MCF 10A (cell line): ENCODE measurements around the gene H2BK1. TPM values are rescaled to one million over a fixed set of nuclear protein-coding genes. Genes with fewer than 3 reads are reported as not detected.
A peak's percentile ranks its signal among the peaks of the same experiment; 100 is the strongest.

Experiments used
- BruUV-seq: library from RNA; stranded (reverse); fragments of 400-500 nt; replicated peaks from 2 replicates; lab custom pipeline; 2021; lab: Mats Ljungman, UMichigan
- CTCF ChIA-PET: fragments of 300-600 bp; sonication (Branson Sonifier 250); formaldehyde crosslinking; extraction: SDS; loops from one replicate; lab custom pipeline; 2021; ENCODE audit warnings: antibody characterized with exemption, inconsistent platforms; lab: Yijun Ruan, JAX
- POLR2A ChIA-PET: fragments of 300-600, 350-650 bp; sonication (Branson Sonifier 250); formaldehyde crosslinking; extraction: SDS; loops from one replicate; lab custom pipeline; 2020; ENCODE audit warnings: antibody characterized with exemption, inconsistent platforms; lab: Yijun Ruan, JAX
- DNase-seq: peaks from one replicate; pipeline ENCODE4 v3.0.0-alpha.2; 2018; ENCODE audit not compliant: unreplicated experiment
- H3K27ac Mint-ChIP-seq: one replicate; pipeline ENCODE4 v1.8.0; 2022; ENCODE audit warnings: mild to moderate bottlenecking, low read depth, mixed read lengths; ENCODE audit not compliant: unreplicated experiment
- H3K27me3 Mint-ChIP-seq: one replicate; pipeline ENCODE4 v1.8.0; 2022; ENCODE audit warnings: mixed read lengths; ENCODE audit not compliant: insufficient read depth, unreplicated experiment
- H3K36me3 Mint-ChIP-seq: one replicate; pipeline ENCODE4 v1.8.0; 2022; ENCODE audit warnings: mild to moderate bottlenecking, moderate library complexity, mixed read lengths; ENCODE audit not compliant: insufficient read depth, unreplicated experiment
- H3K4me1 Mint-ChIP-seq: one replicate; pipeline ENCODE4 v1.8.0; 2022; ENCODE audit warnings: mixed read lengths; ENCODE audit not compliant: insufficient read depth, unreplicated experiment
- H3K4me3 Mint-ChIP-seq: one replicate; pipeline ENCODE4 v1.8.0; 2022; ENCODE audit warnings: mild to moderate bottlenecking, moderate library complexity, mixed read lengths; ENCODE audit not compliant: unreplicated experiment
- H3K9me3 Mint-ChIP-seq: one replicate; pipeline ENCODE4 v1.8.0; 2022; ENCODE audit warnings: mixed read lengths; ENCODE audit not compliant: unreplicated experiment
- CTCF ChIP-seq: fragments of 200-600 bp; IDR thresholded peaks from one replicate; pipeline ENCODE4 v1.8.0; 2022; ENCODE audit warnings: antibody characterized with exemption, mild to moderate bottlenecking; ENCODE audit not compliant: unreplicated experiment
- intact Hi-C: fragments of 100-400 bp; cut with micrococcal nuclease; formaldehyde crosslinking; loops from 2 replicates; pipeline ENCODE4 v1.14.1; 2022
- total RNA-seq: library from RNA; stranded (reverse); gene quantifications from 2 replicates; pipeline ENCODE4 v1.2.3, GENCODE V29; 2022

H2BK1 gene
- total RNA-seq, 1 experiment from 2014 or later = not detected

- ChIA-PET CTCF (interaction anchor here (0.6 to 1.8 kb wide), 3 partner anchors 52 to 142 kb away, joined by 3 to 10 read pairs (median 3); no protein-coding TSS in a partner anchor), POLR2A (interaction anchor here (1.0 to 2.5 kb wide), 2 partner anchors 15 to 20 kb away, joined by 3 to 12 read pairs; partner anchors contain the start of genes ABCF2 and CHPF2)
- H3K9me3 Mint-ChIP-seq = no peaks in the 10 kb centered on the region
- H3K4me1 Mint-ChIP-seq = peaks cover 42% of the 10 kb centered on the region
- no peak for DNase-seq
- intact Hi-C loops = no loop called here
- H3K27ac Mint-ChIP-seq = peak overlapping the region; percentile 88
- no peak for TF ChIP-seq CTCF
- no TSS peak for BruUV-seq
- peaks cover 1% of the 10 kb centered on the region for H3K36me3 Mint-ChIP-seq
- H3K27me3 Mint-ChIP-seq = no peaks in the 10 kb centered on the region
- peak overlapping the region; percentile 90 for H3K4me3 Mint-ChIP-seq
Observed at GRCh38 chr7:151247611-151248345, 37.5 kb upstream of the H2BK1 start.

- CTCF ChIA-PET = interaction anchor here (0.6 to 1.8 kb wide), 3 partner anchors 53 to 141 kb away, joined by 3 to 10 read pairs (median 3); no protein-coding TSS in a partner anchor
- no peaks in the 10 kb centered on the region for H3K9me3 Mint-ChIP-seq
- no peaks in the 10 kb centered on the region for H3K27me3 Mint-ChIP-seq
- no peak for DNase-seq
- peaks cover 6% of the 10 kb centered on the region for H3K36me3 Mint-ChIP-seq
- intact Hi-C loops = no loop called here
- no TSS peak for BruUV-seq
- peak overlapping the region; percentile 90 for H3K4me3 Mint-ChIP-seq
- POLR2A ChIA-PET = interaction anchor here (0.7 to 2.5 kb wide), 3 partner anchors 14 to 20 kb away, joined by 3 to 12 read pairs (median 3); partner anchors contain the start of genes ABCF2 and CHPF2
- TF ChIP-seq CTCF = no peak
- H3K4me1 Mint-ChIP-seq = peaks cover 38% of the 10 kb centered on the region
- H3K27ac Mint-ChIP-seq = no peak overlapping the region
Observed at GRCh38 chr7:151246851-151247580, 36.7 kb upstream of the H2BK1 start.

GRCh38 chr7:151246102-151246850 lies 36.0 kb upstream of the H2BK1 start:
- CTCF ChIA-PET = interaction anchor here (0.9 to 1.8 kb wide), 3 partner anchors 10 to 58 kb away, joined by 3 to 10 read pairs (median 3); no protein-coding TSS in a partner anchor
- no TSS peak for BruUV-seq
- no peak for TF ChIP-seq CTCF

More at GRCh38 chr7:151246102-151246850, 36.0 kb upstream of the H2BK1 start:
- peaks cover 37% of the 10 kb centered on the region for H3K4me1 Mint-ChIP-seq
- no peaks in the 10 kb centered on the region for H3K9me3 Mint-ChIP-seq
- DNase-seq = no peak
- intact Hi-C loops = no loop called here
- H3K27me3 Mint-ChIP-seq = no peaks in the 10 kb centered on the region
- POLR2A ChIA-PET = interaction anchor here (0.6 to 2.5 kb wide), 2 partner anchors 19 to 27 kb away, joined by 3 to 12 read pairs; partner anchors contain the start of gene ABCF2
- no peak overlapping the region for H3K4me3 Mint-ChIP-seq
- peaks cover 6% of the 10 kb centered on the region for H3K36me3 Mint-ChIP-seq
- H3K27ac Mint-ChIP-seq = no peak overlapping the region
